GM18873 (cell line): ENCODE measurements around the gene MYCBP2.

Experiments used
- ATAC-seq: cut with Tn5 transposase; IDR thresholded peaks from one replicate; pipeline ENCODE4 v1.9.1; 2021; ENCODE audit warnings: mild to moderate bottlenecking, moderate library complexity, moderate number of reproducible peaks; ENCODE audit not compliant: unreplicated experiment, low FRiP score

Gene MYCBP2

DNA sequence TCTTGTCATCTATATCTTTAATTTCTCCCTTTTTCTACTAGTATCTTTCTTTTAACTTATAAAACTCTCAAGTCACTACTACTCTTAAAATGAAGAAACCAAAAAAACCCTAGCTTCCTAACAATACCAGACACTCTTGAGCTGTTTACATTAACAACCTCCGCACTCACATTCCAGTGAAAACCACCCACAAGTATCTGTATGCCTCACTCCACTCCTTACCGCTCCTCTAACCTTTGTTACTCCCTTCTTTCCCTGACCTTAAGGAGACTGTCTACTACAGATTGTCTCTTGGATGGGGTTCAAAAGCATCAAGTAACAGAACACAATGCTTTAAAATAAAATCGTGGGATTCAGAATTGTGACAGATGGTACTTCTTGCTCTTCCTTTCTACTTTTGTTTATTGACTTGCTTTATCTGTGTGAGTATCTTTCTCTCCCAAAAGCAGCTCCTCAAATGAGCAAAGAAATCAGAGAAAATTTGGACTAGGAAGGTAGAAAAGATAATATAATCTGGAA, 189.9 kb downstream of the MYCBP2 start:
- no peak for ATAC-seq

DNA sequence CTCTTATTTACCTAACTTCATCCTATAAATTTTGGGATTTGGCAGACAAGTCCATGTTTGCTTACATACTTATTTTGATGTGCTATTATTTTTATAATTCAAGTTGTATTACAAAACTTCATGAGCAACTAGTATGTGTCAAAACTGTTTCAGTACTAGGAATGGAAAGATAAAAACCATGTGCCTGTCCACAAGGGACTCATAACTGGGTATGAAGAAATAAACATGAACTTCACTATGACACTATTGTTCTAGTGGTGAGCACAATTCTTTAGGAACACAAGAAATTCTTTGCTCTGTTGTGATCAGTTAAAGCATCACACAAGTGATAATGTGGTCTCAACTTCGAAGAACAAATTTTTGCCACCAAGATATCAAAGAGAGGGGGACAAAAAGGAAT, 202.5 kb downstream of the MYCBP2 start:
- ATAC-seq: no peak

DNA sequence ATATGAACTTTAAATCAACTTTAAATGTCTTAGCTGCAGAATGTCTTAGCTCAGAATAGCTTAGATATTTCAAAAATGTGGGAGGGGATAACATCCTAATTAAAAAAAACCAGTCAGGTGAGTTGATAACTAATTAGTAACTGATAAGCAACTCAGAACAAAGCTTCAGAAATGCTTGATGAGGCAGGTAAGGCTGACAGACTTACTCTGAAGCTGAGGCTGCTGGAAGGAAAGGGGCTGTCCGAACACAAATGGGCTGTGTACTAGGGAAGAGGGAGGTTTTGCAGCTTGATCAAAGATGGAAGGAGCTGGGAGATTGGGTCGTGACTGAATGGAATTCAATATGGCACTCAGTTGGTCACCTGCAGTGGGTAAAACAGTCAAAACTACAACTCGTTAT, 208.8 kb downstream of the MYCBP2 start:
- no peak for ATAC-seq

DNA sequence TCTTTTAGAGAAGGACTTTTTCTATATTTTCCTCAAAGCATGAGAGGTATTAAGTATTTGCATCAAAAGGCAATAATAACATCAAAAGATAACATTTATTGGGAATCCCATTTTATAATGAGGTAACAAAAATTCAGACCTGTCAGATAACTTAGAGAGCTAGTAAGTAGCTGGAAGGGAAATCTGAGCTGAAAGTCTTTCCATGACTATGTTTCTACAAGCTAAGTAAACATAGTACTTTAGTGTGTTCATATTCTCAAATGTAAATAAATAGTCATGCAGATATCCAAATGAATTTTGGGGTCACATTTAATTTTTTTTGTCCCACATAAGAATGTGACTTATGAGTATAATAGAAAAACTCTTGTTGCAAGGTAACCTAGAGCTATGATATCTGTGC, 212.6 kb downstream of the MYCBP2 start:
- no peak for ATAC-seq

DNA sequence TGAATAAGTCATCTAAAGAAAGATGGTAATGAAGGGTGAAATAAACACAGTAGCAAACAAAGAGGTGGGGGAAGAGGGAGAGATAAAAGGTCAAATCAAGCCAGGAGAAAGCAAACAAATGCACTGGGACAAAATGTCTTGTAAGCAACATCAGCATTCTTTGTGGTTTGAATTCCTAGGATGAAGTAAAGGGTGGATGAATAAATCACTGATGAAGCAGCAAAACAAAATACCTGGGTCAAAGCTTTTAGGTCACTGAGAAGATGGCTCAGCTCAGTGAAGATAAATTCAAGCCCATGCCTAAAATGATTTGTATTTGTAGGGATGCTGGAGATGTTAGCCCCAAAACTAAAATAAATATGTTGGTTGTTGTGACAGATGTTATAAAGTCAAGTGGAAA, 213.4 kb downstream of the MYCBP2 start:
- ATAC-seq: no peak

DNA sequence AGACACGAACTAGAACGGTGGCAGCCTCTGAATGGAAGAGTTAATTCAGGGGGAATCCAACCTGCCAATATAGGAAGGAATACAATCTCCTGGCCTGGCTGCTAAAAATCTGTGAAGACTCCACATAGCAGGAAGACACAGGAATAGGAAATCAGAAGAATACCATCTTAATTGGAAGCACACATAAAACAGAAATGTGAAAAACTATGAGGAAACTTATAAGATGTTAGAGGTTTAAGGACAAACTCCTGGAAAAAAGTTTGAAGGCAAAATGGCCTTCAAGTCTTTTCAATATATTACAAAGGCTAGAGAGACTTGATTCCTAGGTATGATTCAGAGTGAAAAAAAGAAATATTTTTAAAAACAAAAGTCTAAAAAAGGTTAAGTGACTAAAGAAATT, 221.8 kb downstream of the MYCBP2 start:
- ATAC-seq: no peak

DNA sequence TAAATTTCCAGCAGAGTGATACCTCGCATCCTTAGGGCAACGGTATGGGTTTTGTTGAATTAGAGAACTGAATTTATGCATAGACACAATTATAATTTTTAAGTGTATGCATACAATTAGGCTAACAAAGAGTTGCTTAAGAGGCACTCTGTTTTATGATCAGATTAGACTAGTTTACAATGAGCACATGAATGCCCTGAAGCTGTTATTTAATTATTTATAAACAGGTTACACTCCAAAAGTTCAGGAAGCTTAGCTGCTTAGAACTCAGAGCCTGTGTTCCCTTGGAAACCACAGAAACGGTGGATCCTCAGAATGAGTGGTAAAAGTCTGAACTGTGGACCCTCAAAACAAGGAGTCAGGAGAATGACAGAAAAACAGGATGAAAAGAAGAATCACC, 227.5 kb downstream of the MYCBP2 start:
- ATAC-seq: no peak

DNA sequence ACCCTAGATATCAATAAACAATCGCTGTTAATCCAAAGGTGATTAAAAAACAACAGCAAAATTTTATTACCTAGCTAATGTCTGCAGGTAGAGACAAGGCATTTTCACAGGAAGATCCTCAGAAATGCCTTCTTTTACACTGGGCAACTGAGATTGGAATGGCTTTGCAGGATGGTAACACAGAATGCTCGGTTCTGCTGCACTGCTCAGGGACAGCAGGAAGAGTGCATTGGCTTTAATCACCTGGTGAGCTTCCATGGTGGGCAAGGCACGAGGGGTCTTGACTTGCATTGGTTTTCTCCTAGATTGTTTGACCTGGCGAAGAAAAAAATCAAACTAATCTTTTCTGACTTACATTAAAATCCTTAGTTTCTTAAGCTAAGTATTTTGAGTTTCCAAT, 231.6 kb downstream of the MYCBP2 start:
- ATAC-seq: no peak

DNA sequence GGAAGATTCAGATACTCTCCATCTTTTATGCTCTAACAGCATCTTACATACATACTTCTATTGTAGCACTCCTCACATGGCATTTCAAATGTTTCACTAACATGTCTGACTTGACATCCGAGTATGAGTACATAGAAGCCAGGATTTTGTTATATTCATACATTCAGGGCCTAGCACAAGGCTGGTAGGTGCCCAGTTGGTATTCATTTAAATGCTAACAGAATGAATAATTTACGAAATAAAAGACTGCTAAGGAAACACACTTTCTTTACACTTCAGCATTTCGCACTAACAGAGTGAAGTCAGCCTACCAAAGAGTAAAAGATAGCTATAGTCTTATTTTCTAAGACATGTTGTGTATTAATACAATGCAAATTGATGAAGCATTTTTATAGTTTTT, 232.1 kb downstream of the MYCBP2 start:
- no peak for ATAC-seq

DNA sequence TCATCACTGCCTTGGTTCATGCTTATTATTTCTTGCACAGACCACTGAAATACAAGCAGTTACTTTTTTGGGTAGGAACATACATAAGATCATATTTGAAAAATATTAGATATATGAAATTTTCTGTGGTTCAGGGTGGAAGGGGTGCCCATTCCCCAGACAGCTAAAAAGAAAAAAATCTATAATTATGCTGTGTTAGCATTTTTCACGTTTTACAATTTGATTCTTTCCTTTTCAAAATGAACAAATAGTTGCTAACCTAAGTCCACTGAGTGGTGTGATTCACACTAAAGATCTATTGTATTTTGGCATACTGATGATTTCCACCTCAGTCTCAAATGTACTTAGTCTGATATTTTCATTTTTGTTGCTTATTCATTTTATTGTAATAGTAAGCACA, 233.2 kb downstream of the MYCBP2 start:
- ATAC-seq: no peak

DNA sequence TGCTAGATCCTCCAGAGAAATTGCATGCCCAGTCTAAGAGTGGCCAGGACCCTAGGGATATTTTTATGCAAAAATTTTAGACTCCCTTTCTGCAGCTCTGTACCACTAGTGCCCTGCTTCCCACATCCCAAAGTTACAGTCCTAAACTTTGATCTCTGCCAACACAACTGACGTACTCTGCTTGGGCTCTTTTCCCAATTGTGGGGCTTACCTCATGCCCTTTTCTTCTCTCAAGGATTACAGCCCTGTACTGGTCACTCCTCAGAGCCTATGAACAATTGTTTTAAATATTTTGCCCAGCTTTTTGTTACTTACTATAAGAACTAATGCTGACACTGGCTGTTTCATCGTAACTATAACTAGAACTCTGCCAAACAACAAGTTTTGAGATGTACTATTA, 242.1 kb downstream of the MYCBP2 start:
- ATAC-seq: no peak

DNA sequence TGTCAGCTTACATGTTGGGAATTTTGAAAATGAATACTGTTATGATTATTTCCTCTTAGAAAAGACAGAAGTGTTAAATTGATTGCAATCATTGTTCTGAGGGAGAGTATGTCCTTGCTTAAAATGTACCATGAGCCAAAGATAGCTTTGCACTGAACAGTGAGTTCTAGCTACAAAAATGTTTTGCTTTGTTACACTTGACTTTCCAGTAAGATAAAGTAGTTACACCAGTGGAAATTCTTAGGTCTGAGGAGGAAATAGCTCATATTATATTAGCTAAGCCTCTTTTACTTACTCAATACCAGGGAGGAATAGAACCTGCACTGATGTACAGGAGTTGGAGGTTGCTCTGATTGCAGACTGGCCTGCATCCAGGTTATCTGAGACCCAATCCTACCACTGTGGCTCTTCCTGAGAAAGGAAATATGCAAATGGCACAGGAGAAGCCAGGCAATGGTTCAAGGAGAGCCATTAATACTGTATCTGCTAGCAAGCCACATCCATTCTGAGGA, 246.9 kb downstream of the MYCBP2 start:
- ATAC-seq: no peak

DNA sequence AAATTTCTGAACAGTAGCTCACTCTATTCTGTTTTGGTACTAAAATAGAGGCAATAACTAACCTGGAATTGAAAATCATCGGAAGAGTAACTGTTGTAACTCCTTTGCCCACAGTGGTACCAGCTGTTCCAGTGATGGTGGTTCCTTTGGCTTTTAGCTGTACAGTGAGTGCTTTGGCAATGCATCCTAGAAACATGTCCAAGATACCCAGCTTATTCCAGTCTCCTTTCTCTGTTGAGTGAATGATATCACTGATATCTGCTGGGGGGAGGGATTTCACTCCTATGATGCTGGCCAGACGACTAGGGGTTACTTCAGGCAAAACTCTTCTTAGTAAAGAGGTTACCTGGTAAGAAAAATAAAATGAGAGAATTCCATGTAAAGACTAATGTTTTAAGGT, 259.4 kb downstream of the MYCBP2 start:
- ATAC-seq: no peak

DNA sequence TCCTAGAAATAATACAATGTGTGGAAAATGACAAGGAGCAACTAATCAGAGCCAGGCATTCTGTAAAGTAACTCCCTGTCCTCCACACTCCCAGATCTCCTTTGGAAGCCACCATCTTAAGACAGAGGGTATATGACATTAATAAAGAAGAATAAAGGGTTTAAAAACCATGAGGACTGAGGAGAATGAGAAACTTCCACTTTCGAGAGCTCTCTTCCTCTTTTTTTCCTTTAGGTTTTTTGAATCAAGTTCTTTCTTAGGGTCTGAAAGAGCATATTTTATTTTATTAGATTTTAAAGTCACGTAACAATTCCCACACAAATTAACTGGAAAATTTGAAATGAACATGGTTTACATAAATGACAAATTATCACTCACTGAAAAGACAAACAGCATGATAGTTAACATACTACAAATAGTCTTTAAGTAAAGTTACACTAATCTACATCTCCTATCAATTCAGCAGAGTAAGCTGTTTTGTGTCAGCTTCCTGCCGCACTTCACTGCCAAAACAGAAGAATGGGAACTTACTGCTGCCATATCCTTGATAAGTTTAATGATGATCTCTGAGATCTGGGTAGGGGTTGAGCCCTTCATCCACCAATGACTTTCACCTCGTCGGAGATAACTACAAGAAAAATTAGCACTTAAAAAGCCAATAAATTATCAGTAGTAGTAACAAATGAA, 261.3 kb downstream of the MYCBP2 start:
- ATAC-seq: no peak

DNA sequence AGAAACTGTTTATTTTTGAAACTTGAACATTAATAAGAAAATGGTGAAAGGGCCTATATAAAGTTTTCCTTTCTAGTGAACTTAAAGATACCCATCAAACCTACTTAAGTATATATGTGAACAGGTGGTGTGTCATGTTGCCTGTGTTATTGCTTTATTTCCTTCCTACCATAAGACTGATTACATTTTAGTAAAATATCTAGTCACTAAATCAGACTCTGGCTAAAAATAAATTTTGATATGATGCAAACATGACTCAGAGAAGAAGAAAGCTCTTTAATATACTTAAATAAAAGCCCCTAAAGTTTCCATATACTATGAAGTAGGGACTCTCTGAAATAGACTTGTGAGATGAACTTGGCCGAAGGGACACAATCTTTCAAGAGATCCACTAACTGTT, 264.8 kb downstream of the MYCBP2 start:
- no peak for ATAC-seq

DNA sequence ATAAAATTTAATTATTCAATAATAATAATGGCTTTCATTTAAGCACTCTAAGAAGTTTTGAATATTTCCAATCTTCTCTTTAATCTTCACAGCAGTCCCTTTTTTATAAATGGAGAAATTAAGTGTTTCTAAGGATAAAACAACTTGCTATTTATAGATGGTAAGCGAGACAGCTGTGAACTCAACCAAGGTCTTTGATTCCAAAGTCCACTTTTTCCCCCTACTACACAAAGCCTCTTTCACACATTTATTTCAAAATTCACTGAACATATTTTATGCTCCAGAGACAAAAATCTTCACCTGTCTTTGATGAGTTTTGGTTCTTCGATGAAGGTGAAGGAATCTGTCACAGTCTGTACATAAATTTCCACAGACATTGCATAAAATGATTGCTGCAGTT, 265.5 kb downstream of the MYCBP2 start:
- ATAC-seq: no peak

DNA sequence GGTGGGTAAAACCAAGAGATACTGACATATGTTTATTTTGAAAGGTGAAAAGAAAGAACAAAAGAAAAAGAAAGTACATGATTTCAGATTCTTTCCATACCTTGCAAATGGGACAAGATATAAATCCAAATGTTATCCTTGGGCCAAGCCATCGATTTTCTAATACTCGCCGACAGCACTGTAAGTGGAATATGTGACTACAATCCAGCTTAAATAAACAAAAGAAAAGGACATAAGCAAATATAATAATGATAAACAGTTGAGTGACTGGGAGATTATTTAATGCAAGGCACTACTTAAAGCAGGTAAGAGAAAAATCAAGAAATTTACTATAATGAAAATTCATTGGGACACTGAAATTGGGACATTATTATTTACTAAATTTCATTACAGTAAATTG, 270.0 kb downstream of the MYCBP2 start:
- no peak for ATAC-seq

DNA sequence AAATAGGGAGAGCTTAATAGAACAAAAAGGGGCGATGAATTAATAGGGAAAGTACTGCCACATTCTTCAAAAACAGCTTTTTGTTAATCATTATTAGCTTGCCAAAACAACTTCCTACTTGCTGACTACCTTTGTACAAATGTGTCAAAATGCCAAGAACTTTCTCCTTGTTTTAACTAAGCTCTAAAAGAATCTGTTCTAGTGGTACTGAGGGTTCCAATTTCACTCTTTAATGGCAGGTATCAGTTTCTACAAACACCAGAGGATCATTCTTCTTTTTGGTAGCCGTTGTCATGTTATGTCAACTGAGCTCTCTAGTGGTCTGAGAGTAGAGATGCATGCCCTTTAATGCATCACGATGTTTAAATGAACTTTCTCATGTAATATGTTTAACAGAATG, 270.5 kb downstream of the MYCBP2 start:
- no peak for ATAC-seq

DNA sequence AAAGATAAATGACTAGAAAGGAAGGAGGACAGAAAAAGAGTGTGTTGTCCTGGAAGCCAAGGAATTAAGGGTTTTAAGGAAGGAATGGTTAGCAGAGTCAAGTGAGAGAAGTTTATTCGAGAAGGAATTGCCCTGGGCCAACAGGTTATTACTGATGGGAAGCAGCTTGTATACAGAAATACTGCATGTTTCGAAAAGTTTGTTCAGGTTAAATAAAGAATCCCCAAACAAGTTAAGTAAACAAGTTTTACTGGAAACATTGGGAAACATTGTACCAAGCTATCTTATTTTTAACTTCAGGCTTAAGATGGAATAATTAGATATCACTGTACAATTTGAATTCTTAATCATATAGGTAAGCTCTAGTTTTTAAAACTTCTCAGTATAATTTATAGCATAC, 271.7 kb downstream of the MYCBP2 start:
- ATAC-seq: no peak

DNA sequence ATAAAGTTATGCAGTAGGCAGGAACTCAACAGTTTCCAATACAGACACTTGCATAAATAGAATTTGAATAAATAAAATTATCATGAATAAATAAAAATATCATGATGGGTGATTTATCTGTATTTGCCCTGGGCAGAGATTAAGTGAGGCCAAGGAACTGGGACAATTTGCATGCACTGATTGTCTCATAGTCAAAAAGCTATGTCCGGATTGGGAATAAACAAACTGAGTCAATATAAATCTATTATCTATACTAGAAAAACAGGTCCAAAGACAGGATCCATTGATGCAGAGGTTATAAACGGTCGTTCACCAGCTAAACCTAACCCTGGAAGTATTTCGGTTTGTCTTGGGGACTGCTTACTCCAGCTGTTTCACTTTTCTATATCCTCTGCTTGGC, 273.7 kb downstream of the MYCBP2 start:
- no peak for ATAC-seq

DNA sequence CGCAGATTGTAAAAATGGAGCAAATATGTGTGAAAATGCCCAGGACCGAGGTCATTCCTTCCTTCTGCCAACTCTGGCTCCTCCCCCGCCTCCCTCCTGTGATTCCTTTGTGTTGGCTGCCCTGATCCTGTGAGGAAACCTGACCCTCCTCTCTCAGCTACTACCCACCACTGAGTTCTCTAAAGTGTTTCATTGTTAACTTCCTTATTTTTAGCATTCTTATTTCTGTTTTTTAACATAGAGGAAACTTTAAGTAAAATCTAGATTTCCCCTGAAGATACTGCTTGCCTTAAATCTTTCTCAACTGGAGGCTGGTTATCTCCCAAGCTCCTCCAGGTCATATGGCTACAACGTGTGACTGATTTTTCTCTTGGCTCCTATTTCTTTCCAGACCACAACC, 278.2 kb downstream of the MYCBP2 start:
- no peak for ATAC-seq

DNA sequence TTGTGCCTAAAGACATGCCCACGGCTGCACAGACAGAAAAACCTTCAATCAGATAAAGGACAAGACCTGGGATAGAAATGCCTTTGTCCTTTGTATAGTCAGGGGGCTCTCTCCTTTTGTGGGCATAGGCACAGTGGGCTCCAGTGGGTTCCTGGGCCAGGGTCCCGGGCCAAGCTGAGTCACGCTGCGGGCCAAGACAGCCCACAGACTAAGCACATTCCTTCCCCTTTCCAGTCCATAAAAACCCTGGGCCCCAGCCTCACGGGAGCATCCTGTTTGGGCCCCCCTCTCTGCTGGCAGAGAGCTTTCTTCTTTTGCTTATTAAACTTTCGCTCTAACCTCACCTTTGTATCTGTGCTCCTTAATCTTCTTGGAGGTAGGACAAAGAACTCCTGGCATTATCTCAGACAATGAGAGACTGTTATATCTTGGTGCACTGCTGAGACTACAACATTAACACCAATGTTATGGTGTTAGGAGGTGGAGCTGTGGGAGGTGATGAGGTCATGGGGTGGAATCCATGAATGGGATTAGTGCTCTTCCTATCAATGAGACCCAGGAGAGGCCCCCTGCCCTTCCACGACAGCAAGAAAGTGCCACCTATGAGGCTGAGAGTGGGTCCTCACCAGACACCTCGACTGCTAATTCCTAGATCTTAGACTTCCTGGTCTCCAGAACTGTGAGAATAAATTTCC, 279.1 kb downstream of the MYCBP2 start:
- ATAC-seq: no peak
